Measurements from ENCODE around the gene RNF31.
"Not testable (repeated sequence)": the region's sequence is repeated elsewhere in the genome, so short reads cannot be mapped to it uniquely, and the experiment has no call there.

RNF31 gene

DNA sequence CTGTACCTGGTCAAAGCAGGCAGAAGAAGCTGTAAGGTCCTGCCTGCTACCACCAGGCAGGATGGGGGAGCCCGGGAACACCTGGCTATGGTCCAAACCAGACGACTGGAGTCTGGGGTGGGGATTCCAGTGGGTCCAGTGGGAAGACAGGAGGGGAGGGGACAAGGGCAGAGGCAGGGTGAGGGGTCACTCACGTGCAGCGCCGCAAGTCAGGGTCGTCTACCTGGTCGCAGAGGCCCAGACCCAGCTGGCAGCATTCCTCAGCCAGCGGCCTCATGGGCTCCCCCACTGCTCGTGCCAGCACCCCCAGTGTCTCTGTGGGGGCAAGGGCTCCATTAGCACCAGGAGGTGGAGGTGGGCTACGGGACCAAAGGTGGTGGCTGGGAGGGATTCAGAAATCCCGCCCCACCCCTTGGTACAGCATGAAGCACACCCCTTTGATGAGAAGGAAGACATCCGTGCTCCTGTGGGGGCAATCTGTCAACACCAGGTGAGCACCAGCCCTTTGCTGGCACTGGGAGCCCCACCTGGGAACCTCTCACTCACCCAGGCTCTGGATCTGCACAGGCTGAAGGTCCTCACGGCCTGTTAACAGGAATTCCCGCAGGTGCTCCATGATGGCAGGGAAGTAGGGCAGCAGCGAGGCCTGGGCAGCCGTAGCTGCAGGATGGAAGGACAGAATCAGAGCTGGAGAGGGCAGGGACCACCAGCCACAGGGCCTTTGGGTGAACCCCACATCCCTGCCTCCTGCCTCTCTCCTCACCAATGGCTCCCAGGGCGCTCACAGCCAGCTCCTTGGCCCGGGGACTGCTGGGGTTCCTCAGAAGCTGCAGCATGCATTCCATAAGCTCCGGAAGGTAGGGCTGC, 37.0 kb downstream of the RNF31 start:
- DNase-seq: no peak

DNA sequence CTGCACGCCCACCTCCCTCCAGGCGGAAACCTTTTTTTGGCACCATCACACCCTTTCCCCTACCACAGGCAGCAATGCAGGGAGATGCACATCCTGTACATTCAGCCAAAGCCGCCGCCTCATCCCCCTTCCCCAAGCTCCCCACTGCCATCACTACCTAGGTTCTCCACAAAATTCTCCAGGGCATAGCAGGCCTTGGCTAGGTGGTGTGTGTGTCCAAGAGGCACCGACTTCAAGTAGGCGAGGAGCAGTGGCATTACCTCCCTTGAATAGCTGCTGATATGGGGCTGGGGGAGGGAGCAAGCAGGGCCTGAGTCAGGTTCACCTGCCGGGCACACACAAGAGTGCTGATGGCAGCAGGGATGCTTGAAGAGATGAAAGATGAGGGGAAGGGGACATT, 37.7 kb downstream of the RNF31 start:
- DNase-seq: no peak

DNA sequence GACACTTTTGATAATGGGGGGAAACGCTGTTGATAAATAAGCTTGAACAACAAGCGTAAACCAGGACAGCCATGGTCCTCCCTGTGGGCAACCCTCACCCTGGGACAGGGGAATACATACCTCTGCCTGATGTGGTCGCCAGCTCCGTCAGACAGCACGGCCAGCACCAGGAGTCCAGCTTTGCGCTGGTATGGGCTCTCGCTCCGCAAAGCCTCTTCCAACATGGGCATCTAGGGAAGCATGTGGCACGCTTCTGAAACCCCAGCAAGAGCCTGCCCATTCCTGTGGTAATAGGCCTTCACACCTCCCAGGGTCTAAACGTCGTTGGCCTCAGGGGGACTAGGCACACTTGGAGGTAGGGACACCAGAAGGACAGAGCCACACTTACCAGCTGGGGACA, 38.4 kb downstream of the RNF31 start:
- DNase-seq: no peak

DNA sequence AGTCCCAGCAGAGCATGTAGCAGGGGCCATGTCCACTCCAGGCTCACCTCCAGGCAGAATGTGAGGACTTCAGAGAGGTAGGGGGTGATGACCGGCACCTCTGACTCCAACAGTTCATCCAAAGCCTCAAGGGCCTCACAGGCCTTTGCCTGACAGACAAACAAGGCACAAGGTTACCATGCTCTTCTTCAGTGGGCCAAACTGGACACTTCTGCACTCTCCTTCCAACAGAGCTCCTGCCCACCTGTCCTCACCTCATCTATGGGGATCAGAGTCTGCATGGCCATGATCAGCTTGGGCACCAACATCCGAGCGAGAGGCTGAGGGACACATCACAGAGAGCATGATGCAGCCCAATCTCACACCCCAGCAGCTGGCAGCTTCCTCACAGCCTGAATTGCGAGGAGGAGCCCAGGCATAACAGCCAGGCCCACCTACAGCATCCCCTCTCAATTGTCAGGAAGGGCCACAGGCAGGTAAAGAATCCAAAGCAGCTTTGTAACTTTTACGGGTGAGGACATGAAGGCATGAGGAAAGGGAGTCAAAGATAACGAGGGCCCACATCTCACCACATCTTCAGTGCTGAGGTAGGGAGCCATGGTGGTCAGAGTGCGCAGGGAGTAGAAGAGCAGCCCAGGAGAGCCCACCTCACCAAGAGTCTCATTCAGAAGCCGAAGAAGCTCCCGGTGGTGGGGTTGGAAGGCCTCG, 39.7 kb downstream of the RNF31 start:
- DNase-seq: no peak

DNA sequence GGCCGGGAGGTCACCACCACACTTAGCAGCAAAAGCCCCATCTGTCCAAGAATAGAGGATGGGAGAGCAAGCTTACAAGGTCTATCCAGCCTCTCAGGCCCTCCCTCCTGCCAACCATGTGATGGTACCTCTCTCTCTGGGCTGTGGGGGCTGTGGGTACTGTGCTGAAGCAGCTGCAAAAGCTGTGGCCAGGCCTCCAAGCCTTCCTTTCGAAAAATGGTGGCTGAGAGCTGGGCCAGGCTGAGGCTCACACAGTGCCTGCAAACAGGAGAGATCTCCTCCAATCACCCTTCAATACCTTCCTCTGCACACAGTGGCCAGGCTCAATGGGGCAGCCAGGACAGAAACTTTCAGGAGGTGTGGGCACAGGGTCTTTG, 40.2 kb downstream of the RNF31 start:
- no peak for DNase-seq

DNA sequence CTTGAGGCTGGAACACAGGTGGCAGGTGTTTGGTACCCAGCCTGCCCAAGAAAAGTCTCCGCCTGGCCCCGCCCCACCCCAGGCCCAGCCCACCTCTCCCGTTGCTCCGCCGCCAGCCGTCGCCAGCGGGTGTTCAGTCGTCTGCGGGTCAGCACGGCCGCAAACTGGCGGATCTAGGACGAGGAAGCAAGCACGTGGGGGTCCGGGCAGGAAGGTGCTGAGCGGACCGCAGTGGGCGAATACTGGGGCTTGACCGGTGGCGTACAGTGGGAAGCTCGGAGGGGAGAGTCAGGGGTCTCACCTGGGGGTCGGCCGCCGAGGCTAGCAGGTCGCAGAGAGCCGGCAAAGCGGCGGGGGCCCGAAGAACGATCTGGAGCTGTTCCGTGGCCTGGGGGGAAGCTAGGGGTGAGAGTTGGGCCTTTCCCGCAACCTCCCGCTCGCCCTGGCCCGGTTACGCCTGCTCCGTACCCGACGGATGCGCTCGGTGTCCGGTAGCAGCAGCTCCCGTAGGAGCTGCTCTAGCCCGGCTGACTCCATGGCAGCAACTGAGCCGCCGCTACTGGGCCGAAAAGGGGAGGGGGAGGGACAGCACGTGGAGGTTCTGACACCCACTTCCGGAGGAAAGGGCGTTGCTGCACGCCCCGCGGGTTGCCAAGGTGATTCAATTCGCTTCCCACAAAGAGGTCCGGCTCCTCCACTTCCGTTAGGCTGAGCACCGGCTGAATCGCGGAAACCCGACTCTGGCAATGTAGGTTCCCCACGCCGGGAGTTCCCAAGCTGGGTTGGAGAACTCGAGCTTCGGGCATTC, 41.2 kb downstream of the RNF31 start, which contains the start of gene IPO4:
Gene IPO4, minus strand, starts transcription at position 566 of the 808 bp plus-strand sequence. Its CDS starts 29 bp downstream, at position 537.
- DNase-seq: peak; percentile 93

DNA sequence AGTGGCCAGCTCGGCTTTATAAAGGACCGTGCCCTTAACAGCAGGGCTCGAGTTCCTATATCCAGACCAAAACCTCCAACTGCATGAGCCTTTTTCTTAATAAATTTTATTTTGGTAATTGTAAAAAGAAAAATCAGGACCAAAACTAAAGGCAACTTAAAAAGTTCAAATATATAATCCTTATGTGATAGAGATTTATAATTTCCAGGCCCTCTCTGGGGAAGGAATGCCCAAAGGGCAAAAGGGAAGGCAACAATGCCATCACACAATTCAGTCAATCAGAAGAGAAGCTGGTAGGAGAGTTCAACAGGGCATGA, 41.7 kb downstream of the RNF31 start:
- DNase-seq: no peak

DNA sequence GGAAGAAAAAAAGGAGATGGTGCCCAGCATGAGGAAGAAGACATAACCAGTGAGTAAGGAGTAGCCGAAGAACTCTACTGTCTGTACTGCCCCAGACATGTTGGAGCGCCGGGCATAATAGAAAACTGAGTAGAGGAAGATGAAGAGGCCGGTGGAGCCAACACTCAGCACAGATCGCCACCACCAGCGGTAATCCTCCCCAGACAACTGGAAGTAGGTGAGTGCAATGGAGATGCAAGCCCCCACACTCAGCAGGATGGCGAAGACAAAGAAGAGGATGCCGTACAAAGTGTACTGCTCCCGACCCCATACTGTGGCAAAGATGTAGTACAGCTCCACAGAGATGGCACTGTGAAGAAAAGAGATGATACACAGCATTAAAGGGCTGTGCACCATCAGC, 42.2 kb downstream of the RNF31 start:
- DNase-seq: no peak

DNA sequence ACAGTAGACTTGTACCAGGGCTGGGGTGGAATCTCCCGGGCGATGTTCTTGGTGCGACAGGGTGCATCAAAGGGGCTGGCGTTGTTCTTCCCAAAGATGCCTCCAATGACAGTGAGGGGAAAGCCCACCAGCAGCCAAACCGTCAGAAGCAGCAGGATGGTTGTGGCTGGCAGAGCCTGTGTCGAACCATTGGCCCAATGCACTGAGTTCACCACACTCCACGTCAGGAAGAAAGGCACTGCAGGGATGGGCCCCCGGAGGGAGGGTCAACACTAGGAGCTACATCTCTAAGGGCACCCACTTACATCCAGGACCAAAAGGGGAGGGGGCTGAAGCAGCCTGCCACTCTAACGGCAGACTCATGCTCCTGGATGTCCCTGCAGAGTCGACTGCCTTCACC, 43.1 kb downstream of the RNF31 start:
- no peak for DNase-seq

DNA sequence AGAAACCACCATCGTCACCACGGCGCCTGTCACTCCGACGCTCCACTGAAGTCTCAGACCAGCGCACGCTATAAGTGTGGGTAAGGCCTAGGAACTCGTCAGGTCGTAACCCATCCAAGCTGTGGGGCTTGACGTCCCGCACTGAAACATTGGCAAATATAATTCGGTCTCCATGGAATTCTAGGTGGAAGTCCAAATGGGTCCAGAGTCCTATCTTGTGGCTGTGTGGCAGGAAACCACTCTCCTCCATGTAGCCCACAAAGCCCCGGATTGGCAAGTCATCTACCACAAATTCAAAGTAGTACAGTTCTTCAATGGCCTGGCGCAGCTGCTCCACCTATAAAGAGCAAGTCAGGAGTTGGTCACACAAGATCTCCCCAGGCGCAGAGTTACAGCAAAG, 45.6 kb downstream of the RNF31 start:
- no peak for DNase-seq

DNA sequence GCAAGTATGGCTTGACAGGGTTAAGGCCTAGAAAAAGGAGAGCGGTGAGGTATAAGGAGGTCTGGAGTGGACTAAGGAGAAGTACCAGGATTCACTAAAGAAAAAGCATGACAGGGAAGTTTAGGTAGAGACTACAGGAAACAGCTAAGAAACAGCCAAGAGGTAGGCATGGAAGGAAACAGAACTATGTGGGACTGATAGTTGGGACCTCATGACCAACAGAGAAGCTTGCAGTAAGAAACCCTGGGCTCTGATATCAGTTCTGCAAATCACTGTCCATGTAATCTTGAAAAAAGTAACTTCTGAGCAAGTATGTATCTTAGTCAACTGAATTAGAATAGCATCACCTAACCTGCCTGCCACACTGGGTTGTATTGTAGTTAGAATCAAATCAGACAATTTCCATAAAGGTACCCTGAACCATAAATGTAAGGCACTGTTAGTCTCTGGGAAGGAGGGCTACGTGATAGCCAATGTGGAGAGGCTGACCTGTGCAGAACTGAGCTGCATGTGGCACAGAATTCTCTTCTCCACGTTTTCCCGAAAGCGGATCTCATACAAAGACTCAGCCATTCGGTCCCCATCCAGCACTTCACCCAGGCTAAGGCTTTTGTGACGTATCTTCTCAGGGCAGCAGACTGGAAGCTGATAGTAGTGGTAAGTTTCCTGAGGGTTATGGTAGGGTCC, 47.0 kb downstream of the RNF31 start:
- no peak for DNase-seq

DNA sequence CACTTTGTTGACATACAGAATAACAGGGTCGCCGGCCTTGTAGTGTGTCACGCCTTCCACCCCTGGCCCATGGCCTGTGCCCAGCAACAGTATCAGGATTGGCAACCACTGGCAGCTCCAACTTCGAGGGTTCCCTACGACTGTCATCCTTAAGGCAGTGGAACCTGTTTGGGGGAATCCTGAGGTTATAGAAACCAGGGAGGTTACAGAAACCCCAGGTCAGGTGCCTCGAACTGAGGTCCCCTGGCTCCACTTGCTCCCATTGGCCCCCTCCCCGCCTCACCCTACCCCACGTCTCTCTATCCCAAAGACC, 47.5 kb downstream of the RNF31 start:
- no peak for DNase-seq

DNA sequence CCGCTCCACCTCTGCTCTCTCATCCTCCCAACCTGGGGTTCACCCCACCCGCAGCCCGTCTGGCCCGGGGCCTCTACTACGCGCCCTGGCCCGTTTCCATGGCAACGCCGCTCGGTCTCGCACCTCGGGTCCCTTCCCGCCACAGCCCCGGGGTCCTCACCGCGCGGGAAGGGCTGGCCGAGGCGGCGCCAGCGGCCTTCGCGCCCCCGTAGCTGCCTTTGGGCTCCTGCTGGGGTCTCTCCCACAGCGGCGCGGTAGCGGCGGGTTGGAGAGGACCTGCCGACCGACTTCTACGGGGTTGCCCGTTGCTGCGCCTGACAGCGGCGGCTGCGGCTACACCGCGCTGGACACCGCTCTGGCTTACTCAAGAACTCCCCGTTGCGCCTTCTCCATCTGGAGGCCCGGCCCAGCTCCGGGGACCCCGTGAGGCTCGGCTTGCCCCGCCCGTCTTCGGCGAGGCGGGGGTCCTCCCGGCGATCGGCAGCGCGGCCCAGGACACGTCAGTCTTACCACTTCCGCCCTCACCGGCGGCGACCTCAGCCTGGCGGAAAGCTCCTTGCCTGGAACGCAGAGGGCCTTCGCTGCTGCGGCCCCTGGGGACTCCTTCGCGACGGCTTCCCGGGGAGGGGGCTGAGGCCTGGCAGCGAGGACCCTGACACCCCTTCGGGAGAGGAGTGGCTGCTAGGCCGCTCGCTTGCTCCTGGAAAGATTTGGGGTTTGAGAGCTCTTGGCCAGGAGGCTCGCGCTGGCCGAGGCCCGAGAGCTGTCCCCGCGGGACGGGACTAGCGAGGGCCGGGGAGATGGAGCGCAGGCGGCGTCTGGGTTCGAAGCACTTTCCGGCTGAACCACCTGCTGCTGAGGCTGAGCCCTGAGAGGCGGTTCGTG, 48.1 kb downstream of the RNF31 start, which contains the start of gene TM9SF1:
Gene TM9SF1, minus strand, starts transcription at position 256 of the 885 bp plus-strand sequence. CDS start 422 bp downstream, outside the sequence.
- DNase-seq: peak; percentile 51

DNA sequence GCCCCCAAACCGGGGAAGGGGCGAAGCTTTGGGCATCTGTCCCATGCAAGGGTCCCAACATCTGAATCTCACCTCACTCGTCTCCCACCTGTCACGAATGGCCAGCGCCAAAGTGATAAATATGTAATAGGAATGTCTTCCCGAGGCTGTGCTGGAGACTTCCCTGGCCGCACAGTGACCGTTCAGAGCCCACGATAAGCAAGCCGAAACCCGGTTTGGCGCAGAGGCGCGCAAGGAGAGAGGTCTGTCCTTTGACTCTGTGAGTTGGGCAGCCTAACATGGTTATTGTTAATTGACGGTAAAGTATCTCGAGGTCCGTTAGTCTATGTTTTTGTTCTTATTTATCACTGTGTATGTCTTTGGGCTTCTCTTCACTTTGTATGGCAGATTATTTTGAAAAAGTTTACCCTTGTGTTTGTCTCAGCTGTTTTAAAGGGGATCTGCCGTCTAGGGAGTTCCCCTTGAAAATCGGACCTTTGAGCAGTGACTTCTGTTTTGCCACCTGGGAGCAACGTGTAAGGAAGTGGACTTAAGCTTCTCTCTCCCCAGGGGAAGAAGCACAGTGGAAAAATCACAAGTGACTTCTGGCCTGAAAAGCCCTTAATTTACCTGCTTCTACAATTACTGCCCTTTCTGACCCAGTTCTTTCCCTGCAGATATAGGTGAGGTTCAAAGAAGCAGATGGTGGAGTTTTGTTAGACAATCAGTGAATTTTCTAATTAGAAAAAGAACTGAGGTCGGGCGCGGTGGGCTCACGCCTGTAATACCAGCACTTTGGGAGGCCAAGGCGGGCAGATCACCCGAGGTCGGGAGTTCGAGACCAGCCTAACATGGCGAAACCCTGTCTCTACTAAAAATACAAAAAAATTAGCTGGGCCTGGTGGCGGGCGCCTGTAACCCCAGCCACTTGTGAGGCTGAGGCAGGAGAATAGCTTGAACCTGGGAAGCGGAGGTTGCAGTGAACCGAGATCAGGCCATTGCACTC, 49.1 kb downstream of the RNF31 start:
- no peak for DNase-seq

DNA sequence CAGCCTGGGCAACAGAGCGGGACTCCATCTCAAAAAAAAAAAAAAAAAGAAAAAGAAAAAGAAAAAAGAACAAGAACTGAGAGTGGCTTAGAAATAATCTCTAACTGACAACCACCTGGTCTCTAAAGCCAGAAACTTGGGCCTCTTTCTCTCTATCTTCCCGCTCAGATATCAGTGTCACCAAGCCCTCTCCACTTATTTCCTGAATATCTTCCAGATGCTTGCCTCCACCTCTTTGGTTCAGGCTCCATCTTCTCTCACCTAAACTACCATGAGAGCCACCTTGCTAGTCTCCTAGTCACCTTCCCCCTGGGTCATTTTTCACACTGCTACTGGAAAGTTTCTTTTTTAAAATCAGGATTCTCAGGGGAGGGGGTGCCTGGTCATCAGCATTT, 49.8 kb downstream of the RNF31 start:
- no peak for DNase-seq

DNA sequence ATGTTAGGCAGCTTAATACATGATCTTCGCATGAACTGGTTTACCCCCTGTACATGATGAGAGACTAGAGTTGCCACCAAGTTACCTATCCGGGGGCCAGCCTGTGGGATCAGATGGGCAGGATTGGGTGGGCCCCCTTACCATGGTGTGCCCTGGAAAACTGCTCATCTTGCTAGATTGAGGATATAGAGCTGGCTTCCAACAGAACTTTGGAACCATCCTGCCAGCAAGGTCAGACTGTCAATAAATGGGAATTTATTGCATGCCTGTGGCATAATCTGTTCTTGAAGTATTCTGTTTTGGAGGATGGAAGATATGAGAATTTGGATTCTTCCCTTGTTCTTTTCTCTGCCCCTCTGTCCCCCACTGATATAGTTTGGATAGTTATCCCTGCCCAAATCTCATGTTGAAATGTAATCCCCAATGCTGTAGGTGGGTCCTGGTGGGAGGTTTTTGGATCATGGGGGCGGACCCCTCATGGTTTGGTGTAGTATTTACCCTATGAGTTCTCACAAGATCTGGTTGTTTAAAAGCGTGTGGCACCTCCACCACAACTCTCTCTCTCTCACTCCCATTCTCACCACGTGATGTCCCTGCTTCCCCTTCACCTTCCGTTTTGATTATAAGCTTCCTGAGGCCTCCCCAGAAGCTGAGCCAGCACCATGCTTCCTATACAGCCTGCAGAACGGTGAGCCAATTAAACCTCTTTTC, 51.7 kb downstream of the RNF31 start:
- DNase-seq: no peak

DNA sequence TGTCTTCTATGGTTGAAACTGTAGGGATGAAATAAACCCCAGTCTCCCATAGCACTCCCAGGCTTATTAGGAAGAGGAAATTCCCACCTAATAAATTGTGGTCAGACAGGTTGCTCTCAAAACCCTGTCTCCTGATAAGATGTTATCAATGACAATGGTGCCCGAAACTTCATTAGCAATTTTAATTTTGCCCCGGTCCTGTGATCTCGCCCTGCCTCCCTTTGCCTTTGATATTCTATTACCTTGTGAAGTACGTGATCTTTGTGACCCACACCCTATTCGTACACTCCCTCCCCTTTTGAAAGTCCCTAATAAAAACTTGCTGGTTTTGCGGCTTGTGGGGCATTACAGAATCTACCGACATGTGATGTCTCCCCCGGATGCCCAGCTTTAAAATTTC, 55.2 kb downstream of the RNF31 start:
- not testable (repeated sequence) for DNase-seq

DNA sequence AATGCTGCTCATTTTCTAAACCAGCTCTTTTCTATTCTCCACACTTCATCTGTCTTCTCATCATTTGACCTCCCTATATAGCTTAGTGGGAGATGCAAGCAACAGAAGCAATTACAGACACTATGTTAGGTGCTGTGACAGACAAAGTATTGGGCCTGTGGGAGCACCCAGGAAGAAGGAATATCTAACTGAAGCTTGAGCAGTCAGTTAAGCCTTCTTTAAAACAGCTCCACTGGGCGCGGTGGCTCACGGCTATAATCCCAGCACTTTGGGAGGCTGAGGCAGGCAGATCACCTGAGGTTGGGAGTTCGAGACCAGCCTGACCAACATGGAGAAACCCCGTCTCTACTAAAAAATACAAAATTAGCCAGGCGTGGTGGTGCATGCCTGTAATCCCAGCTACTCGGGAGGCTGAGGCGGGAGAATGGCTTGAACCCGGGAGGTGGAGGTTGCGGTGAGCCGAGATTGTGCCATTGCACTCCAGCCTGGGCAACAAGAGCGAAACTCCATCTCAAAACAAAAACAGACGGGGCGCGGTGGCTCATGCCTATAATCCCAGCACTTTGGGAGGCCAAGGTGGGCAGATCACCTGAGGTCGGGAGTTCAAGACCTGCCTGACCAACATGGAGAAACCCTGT, 56.1 kb downstream of the RNF31 start:
- not testable (repeated sequence) for DNase-seq
